T-helper 2 cell treated with Interferon-gamma antibody and Interleukin-4, amounts not matched to agents 100 ng/mL and 5 ng/mL, for 36 hours (primary cell): Measurements from ENCODE around the gene RSPH1. TPM values are rescaled to one million over a fixed set of nuclear protein-coding genes. Genes with fewer than 3 reads are reported as not detected.

ENCODE experiments used
- intact Hi-C: fragments of 100-400 bp; cut with micrococcal nuclease; formaldehyde crosslinking; loops from one replicate; pipeline ENCODE4 v1.15.1; 2023
- total RNA-seq: library from RNA; stranded (reverse); gene quantifications from 2 replicates; pipeline ENCODE4 v1.2.3, GENCODE V29; 2022

The RSPH1 gene
- total RNA-seq, 1 donor from 2014 or later, result not detected

- intact Hi-C loops, result loop anchor here (1.0 to 5.0 kb wide), 3 partner anchors 13 to 47 kb away; partner anchors contain the start of gene RSPH1
Observed at GRCh38 chr21:42513985-42514882, 18.2 kb upstream of the RSPH1 start.

DNA sequence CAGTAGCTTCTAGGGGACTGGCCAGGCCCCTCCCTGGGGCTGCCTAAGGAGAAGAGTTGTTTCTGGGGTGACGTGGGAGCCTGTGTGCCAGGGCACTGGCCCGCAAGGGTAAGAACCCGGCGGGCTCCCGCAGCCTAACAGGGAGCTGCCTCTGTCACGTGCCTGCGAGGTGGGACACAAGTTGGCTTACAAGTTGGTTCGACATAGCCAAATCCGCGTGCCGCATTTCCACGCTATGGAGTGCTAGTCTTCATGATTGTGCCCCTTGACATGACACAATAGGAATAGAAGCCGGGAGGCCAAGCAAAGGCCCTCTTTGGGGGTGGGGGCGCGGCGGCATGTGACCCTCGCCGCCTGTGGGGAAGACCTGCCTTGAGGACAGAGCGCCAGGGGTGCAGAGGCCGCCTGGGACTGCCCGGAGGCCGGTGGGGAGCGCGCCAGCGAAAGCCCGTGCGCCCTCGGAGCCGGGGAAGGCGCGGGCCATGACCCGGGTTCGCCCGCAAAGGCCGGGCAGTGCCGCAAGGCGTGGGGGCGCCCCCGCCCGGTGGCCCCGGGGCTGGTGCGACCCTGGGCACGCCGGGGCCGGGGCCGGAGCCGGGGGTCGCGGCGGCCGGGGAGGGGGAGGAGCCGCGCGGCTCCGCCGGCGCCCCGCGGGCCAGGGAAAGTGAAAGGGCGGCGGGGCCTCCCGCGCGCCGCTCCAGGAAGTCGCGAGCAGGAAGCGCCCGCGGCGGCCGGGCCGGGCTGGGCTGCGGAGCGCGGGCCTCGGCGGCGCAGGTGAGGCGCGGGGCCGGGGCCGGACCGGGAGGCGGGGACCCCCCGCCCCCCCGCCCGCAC is 17.3 kb upstream of the RSPH1 start, which contains the start of gene SLC37A1:
TSS of gene SLC37A1 (plus strand) at position 702 of the 834 bp plus-strand sequence. CDS start 4,603 bp downstream, outside the sequence.
- intact Hi-C loops, result loop anchor here (5.0 kb wide), 1 partner anchor 46 kb away; no protein-coding TSS in a partner anchor

GRCh38 chr21:42512346-42513034 is 16.5 kb upstream of the RSPH1 start:
- intact Hi-C loops, result loop anchor here (5.0 kb wide), 1 partner anchor 45 kb away; no protein-coding TSS in a partner anchor

DNA sequence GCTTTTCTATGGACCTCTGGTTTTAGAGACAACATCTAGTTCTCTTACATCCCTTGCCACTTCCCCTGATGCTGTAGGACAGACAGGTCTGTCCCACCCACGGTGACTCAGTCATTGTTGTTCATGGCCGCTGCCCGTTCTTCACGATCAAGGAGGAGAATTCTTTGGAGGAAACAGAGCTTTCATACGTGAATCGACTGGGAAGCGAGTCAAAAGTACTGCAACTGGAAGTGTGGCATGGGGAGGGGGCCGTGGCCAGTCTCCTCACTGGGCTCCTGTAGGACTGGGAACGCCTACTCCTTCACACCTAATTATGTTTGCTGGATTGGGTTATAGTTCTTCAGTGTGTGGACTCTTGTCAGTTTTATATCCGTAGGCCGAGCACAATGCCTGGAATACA is 13.2 kb upstream of the RSPH1 start:
- intact Hi-C loops, result no loop called here

DNA sequence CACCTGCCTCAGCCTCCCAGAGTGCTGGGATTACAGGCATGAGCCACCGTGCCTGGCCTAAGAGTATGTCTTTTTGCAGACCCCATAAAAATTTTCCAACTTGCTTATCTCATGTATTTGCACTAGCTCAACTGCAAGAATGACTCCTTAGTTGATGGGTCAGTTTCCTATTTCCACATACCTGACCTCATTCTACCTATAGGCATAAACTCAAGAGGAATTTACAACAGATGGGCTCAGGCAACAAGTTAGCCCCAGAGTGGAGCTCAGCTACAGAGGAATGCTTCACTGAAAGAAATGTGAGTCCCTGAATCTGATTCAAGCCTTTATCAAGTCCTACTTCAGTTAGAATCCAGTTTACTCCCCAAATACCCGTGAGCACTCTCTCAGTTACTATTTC is 12.3 kb upstream of the RSPH1 start:
- intact Hi-C loops, result no loop called here

- intact Hi-C loops, result no loop called here
Observed at GRCh38 chr21:42507418-42507817, 11.4 kb upstream of the RSPH1 start.

DNA sequence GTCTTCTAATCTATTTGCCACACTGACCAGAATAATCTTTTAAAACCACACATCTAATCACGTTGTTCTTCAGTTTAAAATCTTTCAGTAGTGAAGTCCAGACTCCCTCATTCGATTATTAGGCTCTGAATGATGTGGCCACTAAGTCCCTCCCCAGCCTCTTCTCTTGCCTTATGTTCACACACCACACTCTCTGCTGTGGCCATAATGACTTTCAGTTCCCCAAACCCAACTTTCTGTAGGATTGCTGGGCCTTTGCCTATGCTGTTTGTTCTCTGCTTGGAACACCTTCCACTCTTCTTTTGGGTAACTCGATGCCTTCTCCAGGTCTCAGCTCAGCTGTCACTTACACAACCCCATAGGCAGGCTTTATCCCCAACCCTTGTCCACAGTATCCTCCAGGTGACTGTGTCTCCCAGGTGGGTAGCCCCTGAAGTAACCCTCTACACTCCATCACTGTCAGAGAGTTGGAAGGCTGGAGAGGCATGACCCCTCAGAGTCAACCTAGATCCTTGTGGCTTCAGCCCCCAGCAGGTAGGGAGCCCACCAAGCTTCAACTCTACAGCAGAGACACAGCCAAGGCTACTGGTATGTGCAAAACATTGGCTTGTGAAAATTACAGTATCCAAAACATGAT is 9.2 kb upstream of the RSPH1 start:
- intact Hi-C loops, result no loop called here

DNA sequence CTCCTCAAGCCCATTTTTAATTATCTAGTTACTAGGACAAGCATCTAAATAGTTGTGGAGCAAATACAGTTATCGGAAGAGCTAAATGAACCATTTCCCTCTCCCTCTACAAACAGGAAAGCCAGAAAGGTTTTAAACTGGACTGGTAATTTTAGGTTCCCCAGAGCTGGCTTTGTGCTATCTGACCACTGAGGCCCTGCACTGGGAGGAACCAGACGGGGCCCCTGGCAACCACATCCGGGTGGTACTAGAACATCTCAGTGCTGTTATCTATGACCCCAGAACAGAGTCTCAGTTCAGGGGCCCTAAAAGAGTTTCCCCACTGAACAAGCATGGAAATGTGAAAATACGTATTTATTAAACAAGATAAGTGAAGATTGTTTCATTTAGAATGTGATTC is 7.7 kb upstream of the RSPH1 start:
- intact Hi-C loops, result no loop called here

- intact Hi-C loops, result no loop called here
Observed at GRCh38 chr21:42500736-42501135, 4.7 kb upstream of the RSPH1 start.

DNA sequence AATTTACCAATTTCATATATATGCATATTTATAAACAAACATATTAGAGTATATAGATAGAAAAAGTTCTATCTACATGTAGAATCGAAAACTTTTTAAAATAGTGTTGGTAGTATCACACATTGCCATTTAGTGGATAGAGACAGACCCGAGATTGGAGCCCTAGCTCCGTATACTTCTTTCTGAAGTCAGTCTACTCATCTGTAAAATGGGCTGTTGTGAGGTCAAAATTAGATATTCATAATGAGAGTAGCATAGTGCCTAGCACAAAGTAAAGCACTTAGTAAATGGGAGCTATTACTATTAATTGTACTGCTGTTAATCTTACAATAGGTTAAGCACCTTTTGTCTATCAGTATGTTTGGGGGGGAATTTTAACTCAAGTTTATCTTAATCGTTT is 4.2 kb upstream of the RSPH1 start:
- intact Hi-C loops, result no loop called here

GRCh38 chr21:42499444-42500112 is 3.6 kb upstream of the RSPH1 start:
- intact Hi-C loops, result no loop called here

- intact Hi-C loops, result no loop called here
Observed at GRCh38 chr21:42498012-42498411, 2.0 kb upstream of the RSPH1 start.

- intact Hi-C loops, result loop anchor here (1.0 kb wide), 3 partner anchors 17 to 33 kb away; no protein-coding TSS in a partner anchor
Observed at GRCh38 chr21:42496839-42497202, 797 bp upstream of the RSPH1 start.

- intact Hi-C loops, result loop anchor here (1.0 kb wide), 3 partner anchors 19 to 32 kb away; no protein-coding TSS in a partner anchor
Observed at GRCh38 chr21:42495765-42496119, 282 bp downstream of the RSPH1 start.

DNA sequence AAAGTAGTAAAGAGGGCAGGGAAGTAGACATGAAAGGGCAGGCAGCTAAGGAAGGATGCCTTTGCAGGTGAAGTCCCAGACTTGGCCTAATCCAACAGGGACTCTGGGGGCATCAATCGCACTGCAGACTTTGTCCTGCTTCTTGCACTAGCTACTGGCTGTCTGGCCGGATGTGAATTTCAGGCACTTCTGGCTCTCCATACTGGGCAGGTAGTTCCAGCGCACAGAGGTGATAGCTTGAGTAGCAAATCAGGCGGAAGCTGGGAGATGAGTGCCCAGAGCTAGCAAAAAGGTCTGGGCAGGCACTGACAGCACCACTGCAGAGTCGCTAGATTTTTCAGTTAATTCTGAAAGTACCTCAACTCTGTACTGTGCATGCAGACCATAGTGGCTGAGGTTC is 997 bp downstream of the RSPH1 start:
- intact Hi-C loops, result no loop called here

- intact Hi-C loops, result no loop called here
Observed at GRCh38 chr21:42493109-42494060, 2.6 kb downstream of the RSPH1 start.

DNA sequence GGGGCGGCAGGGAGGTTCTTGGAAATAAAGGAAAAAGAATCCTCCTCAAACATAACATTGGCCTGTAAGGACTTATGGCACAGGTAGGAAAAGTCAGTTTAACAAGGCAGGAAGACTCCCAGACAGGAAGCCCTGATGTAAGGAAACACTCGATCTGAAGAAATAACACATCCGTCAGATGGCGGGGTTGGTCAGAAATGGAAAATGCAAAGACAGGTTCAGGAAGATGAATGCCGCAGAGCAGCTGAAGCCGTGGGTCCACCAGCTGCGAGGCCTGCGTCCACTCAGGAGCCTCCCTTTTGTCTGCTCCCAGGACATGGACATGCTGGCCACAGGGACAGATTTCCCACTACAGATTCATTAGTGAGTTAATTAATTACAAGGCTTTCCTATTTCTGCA is 3.8 kb downstream of the RSPH1 start:
- intact Hi-C loops, result no loop called here

GRCh38 chr21:42491328-42491727 is 4.7 kb downstream of the RSPH1 start:
- intact Hi-C loops, result no loop called here

- intact Hi-C loops, result no loop called here
Observed at GRCh38 chr21:42490720-42491119, 5.3 kb downstream of the RSPH1 start.
